Colonic mucosa (tissue), 4 donors: ENCODE measurements around the gene SPAG16. TPM values are rescaled to one million over a fixed set of nuclear protein-coding genes. Genes with fewer than 3 reads are reported as not detected.

ENCODE experiments used
- DNase-seq: peaks from one replicate; pipeline ENCODE4 v3.0.0-alpha.2; 2020
- H3K27ac ChIP-seq: fragments of 200-600 bp; one replicate; pipeline ENCODE4 v1.8.0; 2021
- H3K27me3 ChIP-seq: fragments of 200-600 bp; one replicate; pipeline ENCODE4 v1.8.0; 2021
- H3K36me3 ChIP-seq: fragments of 200-600 bp; one replicate; pipeline ENCODE4 v1.8.0; 2021
- H3K4me1 ChIP-seq: fragments of 200-600 bp; one replicate; pipeline ENCODE4 v1.8.0; 2021; ENCODE audit warnings: mild to moderate bottlenecking
- H3K4me3 ChIP-seq: fragments of 200-600 bp; one replicate; pipeline ENCODE4 v1.8.0; 2021
- H3K9ac ChIP-seq, 2 donors: one replicate each; pipeline ENCODE4 v1.7.0; 2013; ENCODE audit warnings: control low read depth in 2 of 2, low read depth in 2 of 2, low read length in 2 of 2
- H3K9me3 ChIP-seq: fragments of 200-600 bp; one replicate; pipeline ENCODE4 v1.8.0; 2021
- intact Hi-C: fragments of 100-400 bp; cut with DNase I; formaldehyde crosslinking; loops from one replicate; pipeline ENCODE4 v1.14.1; 2022
- total RNA-seq, 2 donors: library from RNA; stranded (reverse); fragmentation: NEBNext Ultra II Directional in 1 of 2; extraction: Animal tissue kit (Norgen Biotek cat#: 25700) in 1 of 2; gene quantifications; one replicate each; pipeline ENCODE4 v1.2.1, GENCODE V29; 2021
- TF ChIP-seq, protein P1 (sequence below): fragments of 200-600 bp; IDR thresholded peaks from one replicate; pipeline ENCODE4 v1.8.0; 2022; ENCODE audit warnings: antibody characterized with exemption, mild to moderate bottlenecking
- donor health status: healthy.
- donor health status: DM: no; HTN: no; CAD: no.
- donor health status: DM: no; HTN: no; CAD: no.

The SPAG16 gene
- total RNA-seq, 2 donors from 2014 or later = 18.6 to 25.5 TPM

DNA sequence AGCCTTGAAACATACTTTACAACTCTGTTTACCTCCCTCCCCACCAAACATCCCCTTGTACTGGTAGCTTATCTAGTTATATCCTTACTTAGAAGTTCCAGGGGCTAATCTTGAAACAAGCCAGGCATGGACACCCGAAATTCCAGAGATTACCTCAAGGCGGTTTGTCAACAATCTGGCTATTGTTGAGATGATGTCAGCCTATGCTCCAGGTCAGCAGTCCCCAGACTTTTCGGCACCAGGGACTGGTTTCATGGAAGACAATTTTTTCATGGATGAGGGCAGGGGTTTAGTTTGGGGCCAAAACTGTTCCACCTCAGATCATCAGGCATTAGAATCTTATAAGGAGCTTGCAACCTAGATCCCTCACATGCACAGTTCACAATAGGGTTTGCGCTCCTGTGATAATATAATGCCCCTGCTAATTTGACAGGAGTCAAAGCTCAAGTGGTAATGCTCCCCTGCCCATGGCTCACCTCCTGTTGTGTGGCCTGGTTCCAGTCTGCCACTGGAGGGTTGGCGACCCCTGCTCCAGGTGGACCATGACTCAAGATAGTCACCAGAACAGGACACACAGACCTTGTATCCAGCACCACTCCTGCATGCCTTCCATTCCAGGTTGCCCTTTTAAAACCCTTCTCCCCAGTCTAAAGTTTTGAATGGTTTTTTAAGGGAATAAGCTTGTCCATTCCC, 171.2 kb downstream of the SPAG16 start:
- no peak for DNase-seq
- TF ChIP-seq, protein P1, sequence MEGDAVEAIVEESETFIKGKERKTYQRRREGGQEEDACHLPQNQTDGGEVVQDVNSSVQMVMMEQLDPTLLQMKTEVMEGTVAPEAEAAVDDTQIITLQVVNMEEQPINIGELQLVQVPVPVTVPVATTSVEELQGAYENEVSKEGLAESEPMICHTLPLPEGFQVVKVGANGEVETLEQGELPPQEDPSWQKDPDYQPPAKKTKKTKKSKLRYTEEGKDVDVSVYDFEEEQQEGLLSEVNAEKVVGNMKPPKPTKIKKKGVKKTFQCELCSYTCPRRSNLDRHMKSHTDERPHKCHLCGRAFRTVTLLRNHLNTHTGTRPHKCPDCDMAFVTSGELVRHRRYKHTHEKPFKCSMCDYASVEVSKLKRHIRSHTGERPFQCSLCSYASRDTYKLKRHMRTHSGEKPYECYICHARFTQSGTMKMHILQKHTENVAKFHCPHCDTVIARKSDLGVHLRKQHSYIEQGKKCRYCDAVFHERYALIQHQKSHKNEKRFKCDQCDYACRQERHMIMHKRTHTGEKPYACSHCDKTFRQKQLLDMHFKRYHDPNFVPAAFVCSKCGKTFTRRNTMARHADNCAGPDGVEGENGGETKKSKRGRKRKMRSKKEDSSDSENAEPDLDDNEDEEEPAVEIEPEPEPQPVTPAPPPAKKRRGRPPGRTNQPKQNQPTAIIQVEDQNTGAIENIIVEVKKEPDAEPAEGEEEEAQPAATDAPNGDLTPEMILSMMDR = no peak
- Histone ChIP-seq H3K27ac (no peak overlapping the region), H3K27me3 (no peaks in the 10 kb centered on the region), H3K9ac (no peak overlapping the region), H3K4me1 (no peaks in the 10 kb centered on the region), H3K36me3 (no peaks in the 10 kb centered on the region), H3K9me3 (no peaks in the 10 kb centered on the region), H3K4me3 (no peak overlapping the region)
- intact Hi-C loops = no loop called here

DNA sequence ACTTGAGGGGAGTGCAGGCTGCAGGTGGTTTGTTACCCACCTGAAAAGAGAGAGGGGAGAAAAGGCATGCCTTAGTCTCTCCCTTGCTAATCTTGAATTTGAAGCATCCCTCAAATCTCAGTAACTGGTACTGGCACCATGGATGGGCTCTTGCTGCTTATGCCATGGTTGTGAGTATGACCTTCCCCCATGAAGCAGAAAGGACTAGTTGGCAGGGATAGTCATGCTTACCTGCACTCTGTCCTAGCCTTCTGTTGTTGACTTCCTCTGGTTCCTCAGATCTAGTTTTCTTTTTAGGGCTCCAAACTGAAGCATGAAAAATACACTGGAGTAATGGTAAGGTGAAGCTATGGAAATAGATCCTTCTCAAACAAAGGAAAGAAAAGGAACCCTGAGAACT, 191.2 kb downstream of the SPAG16 start:
- Histone ChIP-seq H3K27me3 (no peaks in the 10 kb centered on the region), H3K9ac (no peak overlapping the region), H3K4me3 (no peak overlapping the region), H3K4me1 (no peaks in the 10 kb centered on the region), H3K9me3 (no peaks in the 10 kb centered on the region), H3K27ac (no peak overlapping the region), H3K36me3 (no peaks in the 10 kb centered on the region)
- intact Hi-C loops = no loop called here
- TF ChIP-seq, protein P1 = no peak
- no peak for DNase-seq

DNA sequence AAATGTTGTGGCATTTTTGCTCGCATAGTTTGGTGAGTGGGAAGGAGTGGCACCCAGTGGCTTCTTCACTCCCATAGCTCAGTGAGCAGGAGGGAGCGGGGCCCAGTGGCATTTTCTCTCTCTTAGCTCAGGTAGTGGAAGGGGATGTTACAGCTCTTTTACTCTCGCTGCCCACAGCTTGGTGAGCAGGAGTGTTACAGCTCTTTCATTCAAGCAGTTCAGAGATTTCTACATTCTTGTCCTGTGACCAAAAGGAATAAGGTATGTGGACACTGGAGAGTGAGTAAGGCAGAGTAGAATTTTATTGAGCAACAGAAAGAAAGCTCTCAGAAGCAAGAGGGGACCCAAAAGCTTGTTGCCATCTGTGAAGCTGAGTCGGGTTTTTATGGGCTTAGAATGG, 192.4 kb downstream of the SPAG16 start:
- no peaks in the 10 kb centered on the region for H3K9me3 ChIP-seq
- no peak overlapping the region for H3K4me3 ChIP-seq
- H3K27ac ChIP-seq = no peak overlapping the region
- no peaks in the 10 kb centered on the region for H3K4me1 ChIP-seq
- H3K36me3 ChIP-seq = no peaks in the 10 kb centered on the region
- intact Hi-C loops = no loop called here
- TF ChIP-seq, protein P1 = no peak
- H3K27me3 ChIP-seq = no peaks in the 10 kb centered on the region
- no peak for DNase-seq
- H3K9ac ChIP-seq = no peak overlapping the region

DNA sequence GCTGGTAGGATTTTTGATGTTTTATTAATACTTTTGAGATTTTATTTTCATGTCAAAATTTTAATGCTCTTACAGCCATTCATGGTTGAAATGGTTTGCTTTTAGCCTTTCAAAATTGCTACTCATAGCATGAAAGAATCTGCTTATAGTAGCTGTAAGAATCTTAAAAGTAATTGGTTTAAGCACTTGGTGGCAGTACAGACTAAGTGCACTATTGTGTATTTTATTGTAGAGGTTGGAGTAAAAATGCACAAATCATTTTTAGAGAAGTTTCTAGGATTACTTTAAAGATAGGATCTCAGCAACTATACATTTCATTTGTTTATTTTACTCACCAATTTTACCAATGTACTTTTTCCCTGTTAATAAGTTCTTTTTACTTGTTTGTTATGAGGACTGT, 205.8 kb downstream of the SPAG16 start:
- intact Hi-C loops = no loop called here
- no peak for DNase-seq
- Histone ChIP-seq H3K4me3 (no peak overlapping the region), H3K36me3 (no peaks in the 10 kb centered on the region), H3K9ac (no peak overlapping the region), H3K9me3 (no peaks in the 10 kb centered on the region), H3K4me1 (no peaks in the 10 kb centered on the region), H3K27me3 (no peaks in the 10 kb centered on the region), H3K27ac (no peak overlapping the region)
- TF ChIP-seq, protein P1 = no peak

DNA sequence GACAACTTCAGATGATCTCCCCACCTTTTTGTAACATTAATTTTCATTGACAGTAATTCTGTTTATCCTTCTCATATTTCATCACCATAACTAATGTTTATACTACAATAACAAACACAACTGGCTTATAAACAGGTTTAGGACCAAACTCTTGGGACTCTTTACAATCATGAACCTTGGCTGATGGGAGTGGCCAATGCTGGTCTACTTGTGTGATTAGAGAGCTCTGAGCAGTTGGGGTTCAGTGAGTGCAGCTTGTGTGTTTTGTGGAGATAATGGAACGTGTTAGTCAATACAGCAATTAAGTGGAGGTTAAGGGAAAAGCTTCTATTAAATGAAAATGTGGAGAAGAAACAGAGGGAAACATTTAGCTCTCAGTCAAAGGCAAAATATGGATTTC, 207.1 kb downstream of the SPAG16 start:
- no peaks in the 10 kb centered on the region for H3K27me3 ChIP-seq
- H3K4me3 ChIP-seq = no peak overlapping the region
- no peak for DNase-seq
- intact Hi-C loops = no loop called here
- no peak overlapping the region for H3K27ac ChIP-seq
- no peaks in the 10 kb centered on the region for H3K4me1 ChIP-seq
- H3K9me3 ChIP-seq = no peaks in the 10 kb centered on the region
- TF ChIP-seq, protein P1 = no peak
- H3K9ac ChIP-seq = no peak overlapping the region
- no peaks in the 10 kb centered on the region for H3K36me3 ChIP-seq
